Endothelial cell of umbilical vein (primary cell): ENCODE measurements around the gene MRPL54. TPM values are rescaled to one million over a fixed set of nuclear protein-coding genes. Genes with fewer than 3 reads are reported as not detected.

ENCODE experiments used
- BruUV-seq: library from RNA; stranded (reverse); fragments of 400-500 nt; replicated peaks from 2 replicates; lab custom pipeline; 2021; lab: Mats Ljungman, UMichigan
- CTCF ChIA-PET: fragments of 300-600, 350-600 bp; sonication (Branson Sonifier 250); formaldehyde crosslinking; loops from one replicate; lab custom pipeline; 2021; ENCODE audit warnings: antibody characterized with exemption, inconsistent platforms; lab: Charles Lee
- POLR2A ChIA-PET: fragments of 300-600, 350-600 bp; sonication (Branson Sonifier 250); formaldehyde crosslinking; loops from one replicate; lab custom pipeline; 2021; ENCODE audit warnings: antibody characterized with exemption, inconsistent platforms; lab: Charles Lee
- DNase-seq: peaks from one replicate; pipeline ENCODE4 v3.0.0-alpha.2; 2011; ENCODE audit warnings: low read depth, low spot score
- FAIRE-seq: peaks from 2 replicates; lab custom pipeline; 2011; peaks lifted over from hg19 to GRCh38; lab: Jason Lieb, UNC
- H2AFZ ChIP-seq: 2 replicates; pipeline ENCODE4 v1.6.0; 2012; ENCODE audit warnings: low read depth, low read length, control low read depth, inconsistent platforms
- H3K27ac ChIP-seq: 2 replicates; pipeline ENCODE4 v1.5.1; 2011; ENCODE audit warnings: low read depth, mild to moderate bottlenecking, control low read depth, low read length, moderate library complexity; ENCODE audit not compliant: insufficient read depth
- H3K27me3 ChIP-seq, 2 experiments: 2 replicates each; pipeline versions ENCODE4 v1.6.0 to v1.6.1; 2011; ENCODE audit warnings: low read length in 2 of 2, mixed read lengths in 1 of 2; ENCODE audit not compliant: control insufficient read depth in 2 of 2, insufficient read depth in 2 of 2
- H3K36me3 ChIP-seq, 2 experiments: 2 replicates in 1 of 2; 3 replicates in 1 of 2; pipeline ENCODE4 v1.5.1; 2011; ENCODE audit warnings: low read length in 2 of 2, mild to moderate bottlenecking in 1 of 2, moderate library complexity in 1 of 2; ENCODE audit not compliant: control insufficient read depth in 2 of 2, insufficient read depth in 2 of 2; ENCODE audit errors: extremely low read depth in 1 of 2
- H3K4me1 ChIP-seq: 3 replicates; pipeline ENCODE4 v1.5.1; 2011; ENCODE audit warnings: mild to moderate bottlenecking, low read length; ENCODE audit not compliant: control insufficient read depth, insufficient read depth; ENCODE audit errors: extremely low read depth
- H3K4me2 ChIP-seq: 2 replicates; pipeline ENCODE4 v1.6.1; 2011; ENCODE audit warnings: low read length, control low read depth, mixed read lengths; ENCODE audit not compliant: insufficient read depth
- H3K4me3 ChIP-seq, 3 experiments: fragments of 200-600 bp in 1 of 3; sonication (generic), shearing (Covaris generic) in 1 of 3; replicated peaks in 1 of 3; 2 replicates each; pipeline ENCODE4 v1.5.1; 2011 to 2016; ENCODE audit warnings: control low read depth in 3 of 3, low read length in 3 of 3, mild to moderate bottlenecking in 2 of 3, inconsistent platforms in 1 of 3, low read depth in 1 of 3, moderate library complexity in 1 of 3; ENCODE audit not compliant: insufficient read depth in 1 of 3
- H3K79me2 ChIP-seq: 2 replicates; pipeline ENCODE4 v1.6.0; 2012; ENCODE audit warnings: low read length, inconsistent platforms; ENCODE audit not compliant: control insufficient read depth, insufficient read depth
- H3K9ac ChIP-seq: replicated peaks from 2 replicates; pipeline ENCODE3; 2011; ENCODE audit warnings: low read length, control low read depth; ENCODE audit not compliant: insufficient read depth; ENCODE audit errors: extremely low read depth
- H3K9me1 ChIP-seq: replicated peaks from 3 replicates; pipeline ENCODE4 v1.6.0; 2011; ENCODE audit warnings: mild to moderate bottlenecking, low read length; ENCODE audit not compliant: control insufficient read depth, insufficient read depth; ENCODE audit errors: extremely low read depth
- H3K9me3 ChIP-seq: replicated peaks from 2 replicates; pipeline ENCODE4 v1.5.1; 2012; ENCODE audit warnings: low read length, inconsistent platforms; ENCODE audit not compliant: control insufficient read depth, insufficient read depth
- H4K20me1 ChIP-seq: replicated peaks from 2 replicates; pipeline ENCODE3; 2011; ENCODE audit warnings: mild to moderate bottlenecking, low read length; ENCODE audit not compliant: control insufficient read depth, insufficient read depth; ENCODE audit errors: extremely low read depth
- EZH2 ChIP-seq: IDR thresholded peaks from 2 replicates; pipeline ENCODE4 v1.6.1; 2012; ENCODE audit warnings: borderline replicate concordance, low read depth, mild to moderate bottlenecking, moderate library complexity, low read length, inconsistent platforms; ENCODE audit not compliant: severe bottlenecking
- FOS ChIP-seq: IDR thresholded peaks from 2 replicates; pipeline ENCODE4 v1.6.1; 2011; ENCODE audit warnings: mild to moderate bottlenecking, low read length, moderate library complexity, borderline replicate concordance; ENCODE audit not compliant: insufficient read depth
- GATA2 ChIP-seq: IDR thresholded peaks from 2 replicates; pipeline ENCODE4 v1.7.0; 2011; ENCODE audit warnings: low read depth, mild to moderate bottlenecking, moderate library complexity, mixed read lengths, low read length; ENCODE audit not compliant: insufficient read length, insufficient read depth
- JUN ChIP-seq: IDR thresholded peaks from 2 replicates; pipeline ENCODE4 v1.6.1; 2011; ENCODE audit warnings: borderline replicate concordance, low read depth; ENCODE audit not compliant: insufficient read length, insufficient read depth
- MAX ChIP-seq: IDR thresholded peaks from 2 replicates; pipeline ENCODE4 v1.6.1; 2011; ENCODE audit not compliant: insufficient read depth, insufficient read length
- MYC ChIP-seq: IDR thresholded peaks from one replicate; pipeline ENCODE4 v1.6.1; 2011; ENCODE audit warnings: mild to moderate bottlenecking, low read depth, low read length
- POLR2A ChIP-seq: IDR thresholded peaks from 2 replicates; pipeline ENCODE4 v1.6.1; 2012; ENCODE audit warnings: low read depth, mild to moderate bottlenecking, control low read depth, low read length
- POLR2AphosphoS5 ChIP-seq: IDR thresholded peaks from 2 replicates; pipeline ENCODE4 v1.6.1; 2012; ENCODE audit warnings: low read depth, mild to moderate bottlenecking, control low read depth, low read length, moderate library complexity; ENCODE audit not compliant: insufficient read depth
- dilution Hi-C: fragments of 300-500 bp; cut with MboI; formaldehyde crosslinking; loops from one replicate; pipeline ENCODE4 v1.15.0; 2019; ENCODE audit warnings: low sequenced_read_pairs; ENCODE audit not compliant: extremely low pct_ligation_motif_present
- intact Hi-C: fragments of 100-400 bp; cut with micrococcal nuclease; formaldehyde crosslinking; loops from one replicate; pipeline ENCODE4 v1.10.0; 2022
- polyA plus RNA-seq, 4 experiments: library from polyadenylated mRNA; depleted of rRNA in 3 of 4; stranded (reverse) in 3 of 4; unstranded in 1 of 4; fragments of >200 nt; gene quantifications; 2 replicates each; pipeline versions ENCODE4 v1.2.1 to v1.2.3, GENCODE V29; 2011 to 2012; ENCODE audit warnings: missing spikeins in 1 of 4
- total RNA-seq: library from RNA; stranded (reverse); gene quantifications from 2 replicates; pipeline ENCODE4 v1.2.3, GENCODE V29; 2021
- TF ChIP-seq, protein P1 (sequence below), 2 donors: IDR thresholded peaks; 1 replicate in 1 of 2; 2 replicates in 1 of 2; pipeline ENCODE4 v1.5.1; 2011; ENCODE audit warnings: low read length in 2 of 2, mild to moderate bottlenecking in 2 of 2, moderate library complexity in 2 of 2, control low read depth in 1 of 2, inconsistent platforms in 1 of 2, low read depth in 1 of 2; ENCODE audit not compliant: insufficient read depth in 1 of 2; ENCODE audit errors: extremely low read depth in 1 of 2

MRPL54 gene
- total and polyA plus RNA-seq, 2 donors (not counting 3 experiments of a cell fraction or from before 2014, with no cell fraction given): 76.3 to 93.1 TPM

DNA sequence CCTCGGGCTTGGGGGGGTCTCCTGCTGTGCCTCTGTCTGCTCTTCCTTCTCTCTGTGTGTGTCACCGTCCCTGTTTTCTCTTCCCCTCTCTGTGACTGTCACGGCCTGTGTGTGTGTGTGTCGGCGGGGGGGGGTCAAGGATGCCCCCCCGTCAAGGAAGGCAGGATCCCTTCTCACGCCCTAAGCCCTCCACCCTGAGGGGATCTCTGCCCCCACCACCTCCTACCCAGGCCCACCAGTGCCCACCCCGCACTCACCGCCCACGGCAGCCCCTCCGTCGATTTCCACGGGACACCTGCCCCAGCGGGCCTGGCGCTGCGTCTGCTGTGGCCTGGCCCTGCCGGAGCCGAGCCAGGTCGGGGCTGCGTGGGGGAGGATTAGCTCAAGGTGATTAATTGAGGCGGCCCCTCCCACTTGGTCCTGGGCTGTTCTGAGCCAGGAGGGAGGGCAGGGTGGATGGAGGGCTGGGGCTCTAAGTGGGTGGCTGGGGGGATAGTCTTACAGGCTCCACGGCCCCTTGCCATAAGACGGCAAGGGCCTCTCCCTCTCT is 9.5 kb downstream of the MRPL54 start, which contains the start of gene RAX2:
RAX2 (minus strand) TSS at position 323 of the 550 bp plus-strand sequence. CDS start 486 bp downstream, outside the sequence.
- Histone ChIP-seq H3K4me3 (no peak within 1 kb of the TSS), H3K27ac (no peak within 1 kb of the TSS), H3K36me3 (peaks cover 2% of the 10 kb centered on the region in 2 experiments), H4K20me1 (no peaks in the 10 kb centered on the region), H3K27me3 (no peaks in the 10 kb centered on the region), H2AFZ (no peak within 1 kb of the TSS), H3K9me3 (no peaks in the 10 kb centered on the region), H3K9me1 (no peaks in the 10 kb centered on the region), H3K4me2 (no peak within 1 kb of the TSS), H3K9ac (no peak within 1 kb of the TSS), H3K4me1 (peaks cover 6% of the 10 kb centered on the region), H3K79me2 (no peaks in the 10 kb centered on the region)
- no peak for DNase-seq
- dilution Hi-C loops (no loop called here), intact Hi-C loops (no loop called here)
- ChIA-PET CTCF (interaction anchor here (0.5 kb wide), 1 partner anchor 216 kb away, joined by 4 read pairs; no protein-coding TSS in a partner anchor), POLR2A (no interaction called here)
- TF ChIP-seq EZH2 (no peak), MYC (no peak), POLR2AphosphoS5 (no peak), GATA2 (no peak), FOS (no peak), MAX (no peak), POLR2A (no peak), JUN (no peak)
- TF ChIP-seq, protein P1, sequence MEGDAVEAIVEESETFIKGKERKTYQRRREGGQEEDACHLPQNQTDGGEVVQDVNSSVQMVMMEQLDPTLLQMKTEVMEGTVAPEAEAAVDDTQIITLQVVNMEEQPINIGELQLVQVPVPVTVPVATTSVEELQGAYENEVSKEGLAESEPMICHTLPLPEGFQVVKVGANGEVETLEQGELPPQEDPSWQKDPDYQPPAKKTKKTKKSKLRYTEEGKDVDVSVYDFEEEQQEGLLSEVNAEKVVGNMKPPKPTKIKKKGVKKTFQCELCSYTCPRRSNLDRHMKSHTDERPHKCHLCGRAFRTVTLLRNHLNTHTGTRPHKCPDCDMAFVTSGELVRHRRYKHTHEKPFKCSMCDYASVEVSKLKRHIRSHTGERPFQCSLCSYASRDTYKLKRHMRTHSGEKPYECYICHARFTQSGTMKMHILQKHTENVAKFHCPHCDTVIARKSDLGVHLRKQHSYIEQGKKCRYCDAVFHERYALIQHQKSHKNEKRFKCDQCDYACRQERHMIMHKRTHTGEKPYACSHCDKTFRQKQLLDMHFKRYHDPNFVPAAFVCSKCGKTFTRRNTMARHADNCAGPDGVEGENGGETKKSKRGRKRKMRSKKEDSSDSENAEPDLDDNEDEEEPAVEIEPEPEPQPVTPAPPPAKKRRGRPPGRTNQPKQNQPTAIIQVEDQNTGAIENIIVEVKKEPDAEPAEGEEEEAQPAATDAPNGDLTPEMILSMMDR (IDR thresholded peaks at IDR 0.05; ENCODE audit: extremely low read depth in 1 of 2, insufficient read depth in 1 of 2, low read depth in 1 of 2, low read length in 2 of 2): no peak
- BruUV-seq: no TSS peak
- FAIRE-seq: no peak
